ENCODE measurements around the gene OOEP.

OOEP gene

DNA sequence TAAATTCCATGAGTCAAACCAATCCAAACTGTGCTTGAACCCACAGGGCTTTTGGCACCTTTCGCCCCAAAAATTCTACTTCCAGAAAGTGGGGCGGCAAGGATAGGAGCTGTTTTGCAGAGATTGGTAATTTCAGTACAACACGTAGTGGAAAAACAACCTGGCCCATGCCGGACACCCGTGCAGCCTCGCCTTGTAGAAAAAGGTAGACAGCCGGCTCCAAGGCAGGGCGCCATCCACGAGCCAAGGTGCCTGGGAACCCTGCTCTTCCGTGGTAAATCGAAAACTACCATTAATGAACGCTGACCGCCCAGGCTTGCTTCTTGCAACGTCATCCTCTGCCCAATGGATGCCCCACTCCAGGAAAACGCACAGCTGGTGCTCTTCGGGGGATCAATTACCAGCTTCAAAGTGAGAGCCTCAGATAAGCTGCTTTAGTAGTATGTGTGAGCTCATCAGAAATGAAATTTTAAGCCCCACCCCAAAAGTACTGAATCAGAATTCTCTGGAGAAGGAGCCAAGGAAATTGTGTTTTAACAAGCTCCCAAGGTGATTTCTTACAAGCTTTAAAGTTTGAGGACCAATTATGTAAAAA lies 1.8 kb downstream of the OOEP start:
- no peak for DNase-seq (ENCODE audit: low read depth in 1 of 2, low spot score in 1 of 2)

DNA sequence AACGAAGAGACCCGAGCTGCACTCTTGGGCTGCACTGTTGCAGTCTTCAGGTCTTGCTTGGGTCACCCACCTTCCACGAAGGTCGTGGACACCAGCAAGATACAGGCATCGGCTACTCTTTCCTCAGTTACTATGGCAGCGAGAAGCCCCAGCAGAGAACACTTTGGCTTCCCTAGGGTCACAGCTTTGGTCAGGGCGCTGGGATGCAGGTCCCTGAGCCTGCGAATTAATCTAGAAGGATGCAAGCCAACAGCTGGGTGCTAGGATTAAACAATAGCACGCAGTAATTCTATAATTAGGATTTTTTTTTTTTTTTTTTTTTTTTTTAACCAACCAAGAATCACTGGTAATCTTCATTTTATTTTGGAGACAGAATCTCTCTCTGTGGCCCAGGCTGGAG lies 5.1 kb downstream of the OOEP start:
- DNase-seq (ENCODE audit: low read depth in 1 of 2, low spot score in 1 of 2), result no peak

DNA sequence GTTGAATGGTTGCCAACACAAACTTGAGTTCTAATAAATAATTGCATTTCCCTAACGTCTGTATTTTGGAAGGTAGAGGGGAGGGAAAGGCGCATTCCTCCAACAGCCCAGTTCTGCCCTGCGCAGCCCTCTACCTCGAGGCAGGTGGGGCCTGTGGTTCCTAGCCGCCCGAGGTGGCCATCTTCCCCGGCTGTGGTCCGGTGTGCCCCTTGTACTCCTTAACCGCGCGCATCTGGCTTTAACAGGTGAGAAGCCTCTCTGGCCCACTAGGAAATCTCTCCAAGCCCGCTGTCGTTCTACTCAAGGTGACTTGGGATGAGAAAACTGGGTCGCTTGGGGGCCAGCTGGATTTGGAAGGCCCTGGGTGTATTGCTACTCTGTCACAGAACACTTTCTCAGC lies 5.6 kb downstream of the OOEP start:
- DNase-seq (ENCODE audit: low read depth in 1 of 2, low spot score in 1 of 2), result no peak

DNA sequence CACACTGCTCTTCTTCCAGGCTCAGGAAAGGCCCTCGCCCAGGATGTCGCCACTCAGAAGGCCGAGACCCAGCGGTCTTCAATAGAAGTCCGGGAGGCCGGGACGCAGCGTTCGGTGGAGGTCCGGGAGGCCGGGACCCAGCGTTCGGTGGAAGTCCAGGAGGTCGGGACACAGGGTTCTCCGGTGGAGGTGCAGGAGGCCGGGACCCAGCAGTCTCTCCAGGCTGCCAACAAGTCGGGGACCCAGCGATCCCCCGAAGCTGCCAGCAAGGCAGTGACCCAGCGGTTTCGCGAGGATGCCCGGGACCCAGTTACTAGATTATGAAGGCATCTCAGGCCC lies 6.2 kb downstream of the OOEP start:
- DNase-seq (ENCODE audit: low read depth in 1 of 2, low spot score in 1 of 2), result no peak

DNA sequence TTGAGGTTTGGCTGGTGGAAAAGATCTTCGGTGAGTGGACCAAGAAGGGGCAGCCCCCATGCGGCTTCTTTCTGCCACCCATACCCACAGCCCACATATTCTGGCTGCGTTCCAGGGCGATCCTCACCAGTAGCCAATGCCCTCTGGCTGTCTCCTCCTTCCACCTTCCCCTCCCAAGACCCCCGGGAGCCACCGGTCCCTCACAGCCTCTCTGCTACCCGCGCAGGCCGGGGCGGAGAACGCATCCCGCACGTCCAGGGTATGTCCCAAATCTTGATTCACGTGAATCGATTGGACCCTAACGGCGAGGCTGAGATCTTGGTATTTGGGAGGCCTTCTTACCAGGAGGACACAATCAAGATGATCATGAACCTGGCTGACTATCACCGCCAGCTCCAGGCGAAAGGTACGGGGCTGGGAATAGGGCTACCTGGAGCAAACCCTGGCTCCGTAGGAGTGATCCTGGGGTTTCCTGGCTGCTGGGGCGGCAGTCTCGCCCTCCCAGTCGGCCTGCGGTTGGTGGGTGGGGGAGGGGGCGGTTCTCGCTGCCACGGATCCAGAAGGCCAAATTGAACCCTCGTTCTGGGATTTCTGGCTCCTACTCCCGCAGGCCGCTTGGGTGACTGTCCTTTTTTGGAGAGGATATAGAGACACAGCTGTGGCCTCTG lies 6.7 kb downstream of the OOEP start:
- DNase-seq (ENCODE audit: low read depth in 1 of 2, low spot score in 1 of 2), result no peak

DNA sequence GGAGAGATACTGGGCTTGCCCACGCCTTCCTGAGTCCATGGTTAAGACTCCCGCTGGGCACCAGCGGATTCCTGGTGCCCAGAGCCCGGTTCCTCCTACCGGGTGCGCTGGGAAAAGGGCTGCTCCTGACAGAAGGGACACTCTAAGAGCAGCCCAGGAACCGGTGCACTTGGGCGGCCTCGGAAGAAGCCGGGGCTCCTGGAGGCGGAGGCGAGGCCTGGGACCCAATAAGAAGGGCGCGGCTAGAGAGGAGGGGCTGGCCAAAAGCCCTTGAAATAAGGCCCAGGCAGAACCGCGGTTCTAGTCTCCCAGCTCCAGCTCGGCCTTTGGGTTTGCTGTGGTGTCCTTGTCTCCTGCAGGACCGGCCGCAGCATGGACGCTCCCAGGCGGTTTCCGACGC lies 7.3 kb downstream of the OOEP start, which contains the start of gene KHDC3L:
TSS of gene KHDC3L (plus strand) at position 301 of the 400 bp plus-strand sequence. CDS start at position 373, 72 bp downstream.
- no peak for DNase-seq (ENCODE audit: low read depth in 1 of 2, low spot score in 1 of 2)

DNA sequence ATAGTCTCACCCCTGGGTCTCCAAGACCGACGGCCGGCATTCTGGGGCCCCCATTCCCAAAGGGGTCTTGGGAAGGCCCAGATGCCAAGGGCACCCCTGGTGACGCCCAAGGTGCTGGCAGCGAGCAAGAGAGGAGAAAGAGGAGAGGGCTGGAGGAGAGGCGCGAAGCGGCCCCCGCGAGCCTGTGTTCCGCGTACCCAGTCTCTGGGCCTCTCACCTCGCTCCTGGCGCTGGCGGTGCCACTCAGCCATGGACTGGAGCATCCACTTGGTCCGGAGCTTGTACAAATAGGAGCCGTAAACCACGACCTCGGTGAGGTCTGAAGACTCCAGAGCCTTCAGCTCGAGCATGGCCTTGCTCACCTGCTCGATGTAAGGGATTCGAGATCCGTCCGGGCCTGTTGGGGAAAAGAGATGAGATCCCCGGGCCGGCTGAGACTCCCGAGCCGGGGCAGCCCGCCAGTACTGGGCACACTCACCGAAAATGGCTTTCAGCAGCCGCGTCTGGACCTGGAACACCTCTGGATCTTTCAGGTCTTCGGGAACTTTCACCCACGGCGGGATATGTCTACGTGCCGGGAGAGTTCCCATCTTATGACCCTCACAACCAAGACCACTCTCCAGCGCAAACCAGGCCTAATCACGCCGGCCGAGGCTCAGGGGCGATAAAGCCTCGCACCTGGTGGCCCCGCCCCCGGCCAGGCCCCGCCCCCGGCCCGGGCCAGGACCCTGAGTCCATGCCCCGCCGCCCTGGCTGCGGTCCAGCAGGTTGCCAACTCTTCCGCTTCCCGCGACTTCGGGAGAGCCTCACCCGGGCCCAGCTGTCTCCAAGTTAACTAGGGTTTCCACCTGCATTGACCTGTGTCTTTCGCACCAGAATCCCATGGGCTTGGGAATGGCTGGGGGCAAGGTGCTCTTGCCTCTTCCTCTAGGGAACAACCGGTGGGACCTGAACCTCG lies 15.8 kb downstream of the OOEP start, which contains the start of gene DPPA5:
TSS of gene DPPA5 (minus strand) at position 641 of the 958 bp plus-strand sequence. CDS start at position 590, 51 bp downstream.
- DNase-seq (ENCODE audit: low read depth in 1 of 2, low spot score in 1 of 2), result no peak

DNA sequence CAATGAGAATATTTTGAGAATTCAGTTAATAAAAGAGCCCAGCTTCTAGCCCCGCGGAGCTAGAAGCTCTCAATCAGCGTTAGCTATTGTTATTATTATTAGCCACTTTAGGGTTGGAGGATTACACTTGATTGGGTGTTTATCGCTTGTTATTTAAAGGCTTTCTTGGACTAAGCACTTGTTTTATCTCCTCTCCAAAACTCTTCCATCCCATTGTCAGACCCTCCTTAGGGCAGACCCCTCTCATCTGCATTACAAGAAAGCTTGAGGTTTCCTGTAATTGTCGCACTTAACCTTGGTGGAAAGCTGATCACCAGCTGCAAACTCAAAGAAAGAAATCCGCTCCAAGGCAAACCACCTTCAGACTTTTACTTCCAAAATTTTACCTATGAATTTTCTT lies 20.4 kb downstream of the OOEP start:
- no peak for DNase-seq (ENCODE audit: low read depth in 1 of 2, low spot score in 1 of 2)

DNA sequence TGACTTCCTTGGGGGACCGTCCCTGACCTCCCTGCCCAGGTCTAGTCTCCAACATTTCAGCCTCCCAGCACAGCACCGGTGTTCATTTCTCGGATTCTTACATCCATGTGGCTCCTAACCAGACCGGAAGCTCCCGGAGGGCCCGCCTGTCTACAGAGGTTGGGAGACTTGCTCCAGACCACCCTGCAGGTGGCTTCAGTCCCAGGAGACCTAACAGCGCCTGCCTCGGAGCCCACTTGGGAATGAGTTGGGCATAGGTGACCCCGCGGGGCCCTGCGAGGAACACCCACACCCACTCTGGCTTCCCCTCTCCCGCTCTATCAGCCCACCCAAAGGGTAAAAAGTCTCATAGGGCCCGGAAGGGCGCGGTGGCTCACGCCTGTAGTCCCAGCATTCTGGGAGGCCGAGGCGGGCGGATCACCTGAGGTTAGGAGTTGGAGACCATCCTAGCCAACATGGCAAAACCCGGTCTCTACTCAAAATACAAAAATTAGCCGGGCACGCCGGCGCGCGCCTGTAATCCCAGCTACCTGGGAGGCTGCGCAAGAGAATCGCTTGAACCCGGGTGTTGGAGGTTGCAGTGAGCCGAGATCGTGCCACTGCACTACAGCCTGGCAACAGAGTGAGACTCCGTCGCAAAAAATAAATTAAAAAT lies 21.0 kb downstream of the OOEP start:
- no peak for DNase-seq (ENCODE audit: low read depth in 1 of 2, low spot score in 1 of 2)

DNA sequence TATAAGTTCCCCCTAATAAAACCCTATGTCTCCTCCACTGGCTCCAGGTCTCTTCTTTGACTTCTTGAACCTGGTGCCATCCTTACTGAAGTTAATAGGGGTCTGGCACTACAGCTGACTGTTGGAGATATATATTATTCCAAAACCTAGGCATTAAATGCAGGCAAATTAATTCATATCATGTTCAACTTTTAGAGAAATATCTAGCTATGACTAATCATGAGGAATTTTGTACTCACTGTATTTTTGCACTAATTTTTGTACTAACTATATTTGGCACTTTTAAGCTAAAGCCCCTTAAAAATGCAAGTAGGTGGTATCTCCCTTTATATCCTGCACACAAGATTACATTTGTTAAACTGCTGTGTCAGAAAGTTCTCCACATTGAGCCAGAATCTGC lies 26.5 kb downstream of the OOEP start:
- DNase-seq (ENCODE audit: low read depth in 1 of 2, low spot score in 1 of 2), result no peak

DNA sequence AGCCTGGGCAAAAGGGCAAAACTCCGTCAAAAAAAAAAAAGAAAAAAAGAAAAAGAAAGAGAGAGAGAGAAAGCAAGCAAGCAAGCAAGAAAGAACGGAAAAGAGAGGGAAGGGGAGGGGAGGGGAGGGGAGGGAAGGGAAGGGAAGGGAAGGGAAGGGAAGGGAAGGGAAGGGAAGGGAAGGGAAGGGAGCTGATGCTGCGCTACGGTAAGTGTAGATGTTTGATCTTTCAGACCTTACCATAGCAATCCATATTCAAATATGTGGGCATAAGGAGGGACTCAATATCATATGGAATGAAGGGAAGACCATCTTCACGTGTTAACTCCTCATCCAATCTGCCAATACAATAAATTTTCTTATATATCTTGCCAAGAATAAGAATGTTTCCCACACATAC lies 27.5 kb downstream of the OOEP start:
- DNase-seq (ENCODE audit: low read depth in 1 of 2, low spot score in 1 of 2), result no peak

DNA sequence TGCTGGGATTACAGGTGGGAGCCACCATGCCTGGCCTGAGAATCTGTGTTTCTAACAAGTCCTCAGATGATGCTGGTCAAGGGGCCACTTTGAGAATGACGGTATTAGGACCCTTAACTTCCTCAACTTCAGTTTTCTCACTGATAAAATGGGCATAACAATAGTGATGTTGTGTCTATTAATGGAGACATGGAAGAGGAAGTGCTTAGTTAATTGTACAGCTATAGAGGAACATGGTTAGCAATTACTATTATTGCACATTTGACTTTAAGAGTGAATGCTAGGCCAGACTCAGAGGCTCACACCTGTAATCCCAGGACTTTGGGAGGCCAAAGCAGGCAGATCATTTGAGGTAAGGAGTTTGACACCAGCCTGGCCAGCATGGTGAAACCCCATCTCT lies 28.4 kb downstream of the OOEP start:
- DNase-seq (ENCODE audit: low read depth in 1 of 2, low spot score in 1 of 2), result no peak

DNA sequence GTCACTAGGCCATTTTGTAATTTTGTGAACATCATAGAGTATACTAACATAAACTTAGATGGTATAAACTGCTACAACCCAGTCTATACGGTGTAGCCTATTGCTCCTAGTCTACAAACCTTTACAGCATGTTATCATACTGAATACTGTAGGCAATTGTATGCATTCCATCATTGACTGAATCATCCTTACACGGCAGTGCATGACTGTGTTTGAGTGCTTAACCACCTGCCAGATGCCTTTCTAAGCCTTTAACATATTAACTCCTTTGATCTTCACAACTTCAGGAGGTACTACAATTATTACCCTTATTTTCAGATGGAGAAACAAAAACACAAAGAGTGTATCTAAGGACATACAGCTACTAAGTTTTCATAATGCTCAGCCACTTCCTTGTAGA lies 29.6 kb downstream of the OOEP start:
- DNase-seq (ENCODE audit: low read depth in 1 of 2, low spot score in 1 of 2), result no peak

DNA sequence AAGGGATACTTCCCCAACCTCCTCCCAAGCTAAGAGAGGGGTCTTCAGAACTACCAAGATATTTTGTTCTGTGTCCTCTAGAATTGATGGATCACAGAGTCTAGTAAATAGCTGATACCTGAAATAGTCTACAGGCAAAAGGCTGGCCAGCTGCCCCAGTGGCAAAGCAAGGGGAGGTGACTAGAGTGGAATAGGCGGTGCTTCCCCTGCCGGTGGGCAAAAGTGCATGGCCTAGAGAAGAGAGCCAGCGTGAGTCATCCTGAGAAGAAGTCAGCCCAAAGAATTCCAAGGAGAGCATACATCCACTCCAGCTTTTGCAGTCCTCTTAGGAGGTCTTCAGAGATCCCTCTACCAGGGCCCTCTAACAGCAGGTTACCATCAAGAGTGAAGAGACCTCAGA lies 30.4 kb downstream of the OOEP start:
- no peak for DNase-seq (ENCODE audit: low read depth in 1 of 2, low spot score in 1 of 2)

DNA sequence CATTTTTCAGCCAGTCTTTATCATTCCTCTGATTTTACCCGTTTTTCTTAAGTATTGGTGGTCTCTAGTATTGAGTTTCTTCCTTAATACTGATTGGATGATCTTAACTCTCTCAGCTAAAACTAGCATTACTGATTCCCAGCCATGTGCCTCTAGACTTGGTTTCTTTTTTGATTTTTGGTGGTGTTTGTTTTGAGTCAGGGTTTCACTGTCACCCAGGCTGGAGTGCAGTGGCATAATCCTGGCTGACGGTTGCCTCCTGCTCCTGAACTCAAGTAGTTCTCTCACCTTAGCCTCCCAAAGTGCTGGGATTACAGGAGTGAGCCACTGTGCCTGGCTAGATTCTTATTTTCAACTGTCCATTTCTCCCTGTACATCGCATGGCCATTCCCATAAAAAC lies 40.5 kb downstream of the OOEP start:
- no peak for DNase-seq (ENCODE audit: low read depth in 1 of 2, low spot score in 1 of 2)

DNA sequence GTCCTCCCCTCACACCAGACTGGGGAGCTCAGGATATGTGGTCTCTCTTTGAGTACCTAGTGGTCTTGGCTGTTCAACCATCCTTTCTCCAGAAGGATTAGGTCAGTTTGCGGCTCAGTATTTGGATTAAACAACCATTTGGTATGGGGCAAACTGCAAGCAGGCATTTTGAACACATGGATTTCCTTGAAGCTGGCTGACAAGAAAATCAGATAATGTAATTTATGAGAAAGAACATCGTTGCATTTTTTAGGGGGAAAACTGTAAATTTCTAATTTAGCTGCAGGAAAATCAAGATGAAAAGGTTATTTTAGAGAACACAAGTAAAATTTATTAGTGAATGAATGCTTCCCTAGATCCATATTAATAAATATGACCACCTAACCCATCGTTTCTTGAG lies 40.9 kb downstream of the OOEP start:
- no peak for DNase-seq (ENCODE audit: low read depth in 1 of 2, low spot score in 1 of 2)

DNA sequence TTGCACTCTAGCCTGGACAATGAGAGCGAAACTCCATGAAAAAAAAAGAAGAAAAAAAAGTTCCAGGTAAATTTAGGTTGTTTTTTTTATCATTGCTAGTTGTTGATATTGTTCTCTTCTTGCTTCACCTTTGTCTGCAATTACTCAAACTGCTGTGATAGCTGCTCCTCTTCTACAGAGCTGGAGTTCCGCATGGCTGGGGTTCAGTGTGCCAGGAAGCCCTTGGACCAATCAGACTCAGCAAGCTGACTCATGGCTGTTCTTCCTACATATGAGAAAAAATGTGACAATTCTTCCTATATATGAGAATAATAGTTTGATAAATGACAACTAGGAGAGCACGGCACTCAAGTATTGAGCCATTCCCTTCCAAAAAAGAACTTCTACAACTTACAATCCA lies 44.0 kb downstream of the OOEP start:
- DNase-seq (ENCODE audit: low read depth in 1 of 2, low spot score in 1 of 2), result no peak

DNA sequence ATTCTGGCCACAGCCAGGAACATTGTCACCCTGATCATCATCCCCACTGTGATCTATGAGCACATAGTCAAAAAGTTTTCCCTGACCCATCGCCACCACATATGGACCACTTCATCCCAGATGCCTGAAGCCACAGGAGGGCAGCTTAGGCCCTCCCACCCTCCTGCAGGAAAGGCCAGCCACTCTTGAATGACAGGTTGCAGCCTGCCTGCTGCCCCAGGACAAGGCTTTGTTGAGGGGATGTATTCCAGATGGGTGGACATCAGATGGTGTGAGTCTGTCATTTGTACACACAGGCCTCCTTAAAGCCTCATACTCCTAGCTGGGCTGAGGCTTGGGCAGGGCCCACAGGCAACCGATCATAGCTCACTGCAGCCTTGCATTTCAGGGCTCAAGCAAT lies 46.4 kb downstream of the OOEP start:
- DNase-seq (ENCODE audit: low read depth in 1 of 2, low spot score in 1 of 2), result no peak
